GM12878 (cell line): ENCODE data around the gene RNPS1. TPM values are rescaled to one million over a fixed set of nuclear protein-coding genes. Genes with fewer than 3 reads are reported as not detected.

ENCODE experiments used
- CEBPB ChIP-seq, 2 experiments: fragments of 150-350 bp in 1 of 2; IDR thresholded peaks; 2 replicates each; pipeline ENCODE4 v1.6.1; 2012 to 2014; ENCODE audit warnings: low read depth in 2 of 2, low read length in 2 of 2, borderline replicate concordance in 1 of 2, inconsistent platforms in 1 of 2
- EGR1 ChIP-seq, 2 experiments: IDR thresholded peaks; 1 replicate in 1 of 2; 2 replicates in 1 of 2; pipeline ENCODE4 v1.6.1; 2011 to 2012; ENCODE audit warnings: low read depth in 2 of 2, low read length in 2 of 2, borderline replicate concordance in 1 of 2, mild to moderate bottlenecking in 1 of 2, moderate library complexity in 1 of 2
- MEF2A ChIP-seq: IDR thresholded peaks from 2 replicates; pipeline ENCODE4 v1.6.1; 2011; ENCODE audit warnings: low read depth, mild to moderate bottlenecking, low read length, moderate library complexity; ENCODE audit not compliant: insufficient read depth
- PBX3 ChIP-seq: IDR thresholded peaks from 2 replicates; pipeline ENCODE4 v1.6.1; 2011; ENCODE audit warnings: mild to moderate bottlenecking, low read depth, low read length, moderate library complexity; ENCODE audit not compliant: insufficient replicate concordance
- polyA plus RNA-seq, 11 experiments: library from polyadenylated mRNA; depleted of rRNA in 4 of 11; unstranded in 6 of 11; stranded (reverse) in 5 of 11; fragments of >200 nt; fragmentation: Nextera tagmentation in 4 of 11; fragmentation: Illumina TruSeq in 1 of 11; extraction: Ambion mirVana in 4 of 11; extraction: Trizol in 1 of 11; gene quantifications; 1 replicate in 1 of 11; 2 replicates in 10 of 11; pipeline versions ENCODE4 v1.2.1 to v1.2.3, GENCODE V29; 2011 to 2016; ENCODE audit warnings: inconsistent platforms in 2 of 11, missing spikeins in 2 of 11, low read depth in 1 of 11
- total RNA-seq, 4 experiments: library from RNA; depleted of rRNA in 3 of 4; stranded (reverse); fragments of >200 nt in 3 of 4; fragmentation: Illumina TruSeq in 1 of 4; extraction: Trizol in 1 of 4; gene quantifications; 2 replicates each; pipeline versions ENCODE4 v1.2.1 to v1.2.3, GENCODE V29; 2013 to 2021
- TF ChIP-seq, protein P1 (sequence below): fragments of 450-650 bp; formaldehyde crosslinking; IDR thresholded peaks from 2 replicates; pipeline ENCODE4 v1.4.0; 2020; ENCODE audit warnings: mild to moderate bottlenecking, moderate library complexity
- TF ChIP-seq, protein P2 (sequence below): fragments of 450-650 bp; IDR thresholded peaks from 2 replicates; pipeline ENCODE4 v1.6.1; 2016; ENCODE audit warnings: mild to moderate bottlenecking

Gene RNPS1
- total and polyA plus RNA-seq, 10 of the 15 experiments (the other 5 are each of a cell fraction or from before 2014, with no cell fraction given), result 38.2 to 359 (median 188) TPM

- TF ChIP-seq EGR1 (IDR thresholded peaks at IDR 0.05; ENCODE audit: borderline replicate concordance in 1 of 2, low read depth in 2 of 2, low read length in 2 of 2) (no peak), PBX3 (no peak), CEBPB (IDR thresholded peaks at IDR 0.05; ENCODE audit: borderline replicate concordance in 1 of 2, low read depth in 2 of 2, low read length in 2 of 2) (no peak), MEF2A (no peak)
- TF ChIP-seq, protein P1, sequence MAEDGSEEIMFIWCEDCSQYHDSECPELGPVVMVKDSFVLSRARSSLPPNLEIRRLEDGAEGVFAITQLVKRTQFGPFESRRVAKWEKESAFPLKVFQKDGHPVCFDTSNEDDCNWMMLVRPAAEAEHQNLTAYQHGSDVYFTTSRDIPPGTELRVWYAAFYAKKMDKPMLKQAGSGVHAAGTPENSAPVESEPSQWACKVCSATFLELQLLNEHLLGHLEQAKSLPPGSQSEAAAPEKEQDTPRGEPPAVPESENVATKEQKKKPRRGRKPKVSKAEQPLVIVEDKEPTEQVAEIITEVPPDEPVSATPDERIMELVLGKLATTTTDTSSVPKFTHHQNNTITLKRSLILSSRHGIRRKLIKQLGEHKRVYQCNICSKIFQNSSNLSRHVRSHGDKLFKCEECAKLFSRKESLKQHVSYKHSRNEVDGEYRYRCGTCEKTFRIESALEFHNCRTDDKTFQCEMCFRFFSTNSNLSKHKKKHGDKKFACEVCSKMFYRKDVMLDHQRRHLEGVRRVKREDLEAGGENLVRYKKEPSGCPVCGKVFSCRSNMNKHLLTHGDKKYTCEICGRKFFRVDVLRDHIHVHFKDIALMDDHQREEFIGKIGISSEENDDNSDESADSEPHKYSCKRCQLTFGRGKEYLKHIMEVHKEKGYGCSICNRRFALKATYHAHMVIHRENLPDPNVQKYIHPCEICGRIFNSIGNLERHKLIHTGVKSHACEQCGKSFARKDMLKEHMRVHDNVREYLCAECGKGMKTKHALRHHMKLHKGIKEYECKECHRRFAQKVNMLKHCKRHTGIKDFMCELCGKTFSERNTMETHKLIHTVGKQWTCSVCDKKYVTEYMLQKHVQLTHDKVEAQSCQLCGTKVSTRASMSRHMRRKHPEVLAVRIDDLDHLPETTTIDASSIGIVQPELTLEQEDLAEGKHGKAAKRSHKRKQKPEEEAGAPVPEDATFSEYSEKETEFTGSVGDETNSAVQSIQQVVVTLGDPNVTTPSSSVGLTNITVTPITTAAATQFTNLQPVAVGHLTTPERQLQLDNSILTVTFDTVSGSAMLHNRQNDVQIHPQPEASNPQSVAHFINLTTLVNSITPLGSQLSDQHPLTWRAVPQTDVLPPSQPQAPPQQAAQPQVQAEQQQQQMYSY, result no peak
- TF ChIP-seq, protein P2, sequence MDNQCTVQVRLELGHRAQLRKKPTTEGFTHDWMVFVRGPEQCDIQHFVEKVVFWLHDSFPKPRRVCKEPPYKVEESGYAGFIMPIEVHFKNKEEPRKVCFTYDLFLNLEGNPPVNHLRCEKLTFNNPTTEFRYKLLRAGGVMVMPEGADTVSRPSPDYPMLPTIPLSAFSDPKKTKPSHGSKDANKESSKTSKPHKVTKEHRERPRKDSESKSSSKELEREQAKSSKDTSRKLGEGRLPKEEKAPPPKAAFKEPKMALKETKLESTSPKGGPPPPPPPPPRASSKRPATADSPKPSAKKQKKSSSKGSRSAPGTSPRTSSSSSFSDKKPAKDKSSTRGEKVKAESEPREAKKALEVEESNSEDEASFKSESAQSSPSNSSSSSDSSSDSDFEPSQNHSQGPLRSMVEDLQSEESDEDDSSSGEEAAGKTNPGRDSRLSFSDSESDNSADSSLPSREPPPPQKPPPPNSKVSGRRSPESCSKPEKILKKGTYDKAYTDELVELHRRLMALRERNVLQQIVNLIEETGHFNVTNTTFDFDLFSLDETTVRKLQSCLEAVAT, result no peak
Measured at GRCh38 chr16:2208772-2209171, 59.2 kb downstream of the RNPS1 start (continued).
